Measurements from ENCODE around the gene ZNF276.

- TF ChIP-seq EZH2 (IDR thresholded peaks at IDR 0.05; ENCODE audit: insufficient read depth, poor library complexity, severe bottlenecking) (no peak), EZH2phosphoT487 (IDR thresholded peaks at IDR 0.05; ENCODE audit: insufficient read depth, low read depth) (no peak)
Observed at GRCh38 chr16:89697616-89698331, 23.6 kb upstream of the ZNF276 start.

All from GM23248 (cell line).